K562 (cell line): ENCODE results near the gene SDHAF4. TPM values are rescaled to one million over a fixed set of nuclear protein-coding genes. Genes with fewer than 3 reads are reported as not detected.
A peak's percentile ranks its signal among the peaks of the same experiment; 100 is the strongest.

Experiments
- ARNT ChIP-seq, 2 experiments: fragments of 450-650 bp; IDR thresholded peaks; 2 replicates each; pipeline ENCODE4 v1.6.1; 2016; ENCODE audit warnings: mild to moderate bottlenecking in 1 of 2
- CEBPB ChIP-seq: fragments of 450-650 bp; IDR thresholded peaks from 2 replicates; pipeline ENCODE4 v1.6.1; 2016; ENCODE audit warnings: missing genetic modification characterization, missing compliant biosample characterization
- CREBBP ChIP-seq: IDR thresholded peaks from one replicate; pipeline ENCODE4 v1.6.1; 2012; ENCODE audit warnings: low read depth, mild to moderate bottlenecking, control low read depth, inconsistent platforms, low read length
- E4F1 ChIP-seq: fragments of 250-450 bp; sonication (Bioruptor Pico); IDR thresholded peaks from 2 replicates; pipeline ENCODE4 v1.5.0; 2021; ENCODE audit warnings: mild to moderate bottlenecking, borderline replicate concordance
- EZH2 ChIP-seq: IDR thresholded peaks from 2 replicates; pipeline ENCODE4 v1.6.1; 2012; ENCODE audit warnings: low read depth, mild to moderate bottlenecking, inconsistent platforms, low read length, borderline replicate concordance
- FOS ChIP-seq: IDR thresholded peaks from 3 replicates; pipeline ENCODE4 v1.6.1; 2011; ENCODE audit not compliant: insufficient read length; ENCODE audit errors: extremely low read depth
- GATAD2A ChIP-seq: fragments of 450-650 bp; IDR thresholded peaks from 2 replicates; pipeline ENCODE4 v1.6.1; 2017
- HNRNPL ChIP-seq: fragments of 200-400 bp; formaldehyde crosslinking; IDR thresholded peaks from 2 replicates; pipeline ENCODE4 v1.6.1; 2017; ENCODE audit warnings: low read depth, mild to moderate bottlenecking, low read length
- HOXB6 ChIP-seq: fragments of 250-450 bp; sonication (Bioruptor Pico); IDR thresholded peaks from 2 replicates; pipeline ENCODE4 v1.5.1; 2022; ENCODE audit warnings: mild to moderate bottlenecking, borderline replicate concordance
- KHSRP ChIP-seq: fragments of 450-650 bp; IDR thresholded peaks from 2 replicates; pipeline ENCODE4 v1.6.1; 2017
- MEF2A ChIP-seq: IDR thresholded peaks from 2 replicates; pipeline ENCODE4 v1.6.1; 2011; ENCODE audit warnings: low read depth, mild to moderate bottlenecking, low read length, moderate library complexity; ENCODE audit not compliant: control insufficient read depth
- MYC ChIP-seq, 2 experiments: fragments of 250-450 bp in 1 of 2; sonication (Bioruptor Pico) in 1 of 2; IDR thresholded peaks; 2 replicates each; pipeline versions ENCODE4 v1.5.1 to v1.6.1; 2012 to 2021; ENCODE audit warnings: low read depth in 2 of 2, borderline replicate concordance in 1 of 2, improper control_type of control experiment in 1 of 2, low read length in 1 of 2, mild to moderate bottlenecking in 1 of 2, moderate library complexity in 1 of 2
- NELFE ChIP-seq: IDR thresholded peaks from 2 replicates; pipeline ENCODE4 v1.6.1; 2011; ENCODE audit warnings: mild to moderate bottlenecking; ENCODE audit not compliant: insufficient read depth, insufficient read length
- NONO ChIP-seq, 2 experiments: fragments of 200-400 bp in 1 of 2; fragments of 450-650 bp in 1 of 2; formaldehyde crosslinking in 1 of 2; IDR thresholded peaks; 2 replicates each; pipeline ENCODE4 v1.6.1; 2017; ENCODE audit warnings: low read depth in 2 of 2, mild to moderate bottlenecking in 2 of 2, moderate library complexity in 2 of 2, low read length in 1 of 2
- PML ChIP-seq: IDR thresholded peaks from 2 replicates; pipeline ENCODE4 v1.6.1; 2012; ENCODE audit warnings: low read length, inconsistent platforms
- SMAD1 ChIP-seq: fragments of 150-350 bp; IDR thresholded peaks from 2 replicates; pipeline ENCODE4 v1.6.1; 2014; ENCODE audit warnings: low read length, low read depth; ENCODE audit not compliant: partially characterized antibody
- TAF9B ChIP-seq: fragments of 450-650 bp; IDR thresholded peaks from 2 replicates; pipeline ENCODE4 v1.6.1; 2018; ENCODE audit warnings: mild to moderate bottlenecking; ENCODE audit not compliant: partially characterized antibody
- THAP12 ChIP-seq: fragments of 250-450 bp; sonication (Bioruptor Pico); IDR thresholded peaks from 2 replicates; pipeline ENCODE4 v1.9.0; 2021; ENCODE audit warnings: mild to moderate bottlenecking, inconsistent platforms
- ZNF445 ChIP-seq: fragments of 250-450 bp; sonication (Bioruptor Pico); IDR thresholded peaks from 2 replicates; pipeline ENCODE4 v1.4.0; 2020; ENCODE audit warnings: low read depth, mild to moderate bottlenecking, moderate library complexity
- ZNF551 ChIP-seq: fragments of 250-450 bp; sonication (Bioruptor Pico); IDR thresholded peaks from 2 replicates; pipeline ENCODE4 v1.5.0; 2021; ENCODE audit warnings: mild to moderate bottlenecking, moderate library complexity
- polyA plus RNA-seq, 8 experiments: library from polyadenylated mRNA; depleted of rRNA in 4 of 8; stranded (reverse) in 5 of 8; unstranded in 3 of 8; fragments of >200 nt; fragmentation: Nextera tagmentation in 2 of 8; fragmentation: Illumina TruSeq in 1 of 8; extraction: Ambion mirVana in 2 of 8; extraction: Trizol in 1 of 8; gene quantifications; 2 replicates each; pipeline versions ENCODE4 v1.2.1 to v1.2.3, GENCODE V29; 2011 to 2014; ENCODE audit warnings: inconsistent platforms in 1 of 8, missing spikeins in 1 of 8
- total RNA-seq, 7 experiments: library from RNA; depleted of rRNA in 6 of 7; stranded (reverse); fragments of >200 nt in 6 of 7; fragmentation: Illumina TruSeq in 2 of 7; extraction: Trizol in 2 of 7; gene quantifications; 2 replicates each; pipeline versions ENCODE4 v1.2.1 to v1.2.3, GENCODE V29; 2011 to 2021; ENCODE audit warnings: low replicate concordance in 1 of 7

Gene SDHAF4
- total and polyA plus RNA-seq, 9 of the 15 experiments (the other 6 are each of a cell fraction or from before 2014, with no cell fraction given): 3.5 to 12.0 (median 6.2) TPM

GRCh38 chr6:70566751-70567382 lies at the start of gene SDHAF4 (continued):
- TF ChIP-seq CEBPB: no peak
- TF ChIP-seq E4F1: no peak
- no peak; the same call in none of the 2 replicates for TF ChIP-seq THAP12 (CRISPR knock-in tag)
- TF ChIP-seq ZNF445: no peak
- TF ChIP-seq NELFE: no peak
- peak; percentile 62 for TF ChIP-seq MYC (IDR thresholded peaks at IDR 0.05; ENCODE audit: low read depth, low read length)
- peak; percentile 79 for TF ChIP-seq MYC (CRISPR knock-in tag; IDR thresholded peaks at IDR 0.05; ENCODE audit: borderline replicate concordance, low read depth)
- TF ChIP-seq KHSRP: no peak
- no peak for TF ChIP-seq ZNF551
- TF ChIP-seq GATAD2A: no peak
- TF ChIP-seq TAF9B: no peak
- no peak for TF ChIP-seq FOS
- peak; percentile 80; the same call in 1 of the 2 replicates for TF ChIP-seq HNRNPL
- TF ChIP-seq HOXB6: no peak
- TF ChIP-seq PML: peak; percentile 79
- TF ChIP-seq CREBBP: no peak
- no peak for TF ChIP-seq MEF2A
- TF ChIP-seq NONO (IDR thresholded peaks at IDR 0.05; ENCODE audit: low read depth in 2 of 2, low read length in 1 of 2): peak in 1 of 2 experiments; percentile 59; a peak in 1 of 4 replicates
- no peak for TF ChIP-seq ARNT (IDR thresholded peaks at IDR 0.05)
- no peak for TF ChIP-seq EZH2
- peak; percentile 28 for TF ChIP-seq SMAD1
